Lower leg skin (tissue), 3 donors: ENCODE measurements around the gene GAS7.

Experiments
- POLR2A ChIP-seq, 2 donors: fragments of 450-650 bp; IDR thresholded peaks; one replicate each; pipeline ENCODE4 v1.6.1; 2016 to 2017; ENCODE audit warnings: antibody characterized with exemption in 2 of 2, mild to moderate bottlenecking in 1 of 2, moderate library complexity in 1 of 2
- TF ChIP-seq, protein P1 (sequence below), 3 donors: fragments of 450-650 bp; IDR thresholded peaks; one replicate each; pipeline ENCODE4 v1.5.1; 2016; ENCODE audit warnings: antibody characterized with exemption in 3 of 3, mild to moderate bottlenecking in 3 of 3, moderate library complexity in 2 of 3

DNA sequence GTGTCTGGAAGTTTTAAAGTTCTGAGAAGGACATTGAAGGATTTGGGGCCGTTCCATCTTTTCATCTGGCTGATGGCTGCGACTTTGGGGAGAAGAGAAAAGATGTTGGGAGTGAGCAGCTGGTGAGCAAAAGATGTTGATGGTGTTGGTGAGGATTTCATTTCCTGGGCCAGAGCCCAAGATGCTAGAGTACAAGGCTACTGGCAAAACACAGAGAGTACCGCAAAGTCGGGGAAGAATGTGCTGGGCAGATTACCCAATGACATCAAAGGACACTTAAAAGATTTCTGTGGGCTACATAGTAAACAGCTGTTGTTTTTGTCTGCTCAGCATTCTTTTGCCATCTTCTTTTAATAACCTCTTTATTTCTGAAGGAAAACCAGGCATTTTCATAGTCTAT is 49.4 kb upstream of the GAS7 start:
- TF ChIP-seq, protein P1, sequence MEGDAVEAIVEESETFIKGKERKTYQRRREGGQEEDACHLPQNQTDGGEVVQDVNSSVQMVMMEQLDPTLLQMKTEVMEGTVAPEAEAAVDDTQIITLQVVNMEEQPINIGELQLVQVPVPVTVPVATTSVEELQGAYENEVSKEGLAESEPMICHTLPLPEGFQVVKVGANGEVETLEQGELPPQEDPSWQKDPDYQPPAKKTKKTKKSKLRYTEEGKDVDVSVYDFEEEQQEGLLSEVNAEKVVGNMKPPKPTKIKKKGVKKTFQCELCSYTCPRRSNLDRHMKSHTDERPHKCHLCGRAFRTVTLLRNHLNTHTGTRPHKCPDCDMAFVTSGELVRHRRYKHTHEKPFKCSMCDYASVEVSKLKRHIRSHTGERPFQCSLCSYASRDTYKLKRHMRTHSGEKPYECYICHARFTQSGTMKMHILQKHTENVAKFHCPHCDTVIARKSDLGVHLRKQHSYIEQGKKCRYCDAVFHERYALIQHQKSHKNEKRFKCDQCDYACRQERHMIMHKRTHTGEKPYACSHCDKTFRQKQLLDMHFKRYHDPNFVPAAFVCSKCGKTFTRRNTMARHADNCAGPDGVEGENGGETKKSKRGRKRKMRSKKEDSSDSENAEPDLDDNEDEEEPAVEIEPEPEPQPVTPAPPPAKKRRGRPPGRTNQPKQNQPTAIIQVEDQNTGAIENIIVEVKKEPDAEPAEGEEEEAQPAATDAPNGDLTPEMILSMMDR (IDR thresholded peaks at IDR 0.05): no peak
- TF ChIP-seq POLR2A (IDR thresholded peaks at IDR 0.05): no peak
